Endothelial cell of umbilical vein (primary cell): ENCODE measurements around the gene TECPR2. TPM values are rescaled to one million over a fixed set of nuclear protein-coding genes. Genes with fewer than 3 reads are reported as not detected.

ENCODE experiments used
- BruUV-seq: library from RNA; stranded (reverse); fragments of 400-500 nt; replicated peaks from 2 replicates; lab custom pipeline; 2021; lab: Mats Ljungman, UMichigan
- CTCF ChIA-PET: fragments of 300-600, 350-600 bp; sonication (Branson Sonifier 250); formaldehyde crosslinking; loops from one replicate; lab custom pipeline; 2021; ENCODE audit warnings: antibody characterized with exemption, inconsistent platforms; lab: Charles Lee
- POLR2A ChIA-PET: fragments of 300-600, 350-600 bp; sonication (Branson Sonifier 250); formaldehyde crosslinking; loops from one replicate; lab custom pipeline; 2021; ENCODE audit warnings: antibody characterized with exemption, inconsistent platforms; lab: Charles Lee
- DNase-seq: peaks from one replicate; pipeline ENCODE4 v3.0.0-alpha.2; 2011; ENCODE audit warnings: low read depth, low spot score
- FAIRE-seq: peaks from 2 replicates; lab custom pipeline; 2011; peaks lifted over from hg19 to GRCh38; lab: Jason Lieb, UNC
- H2AFZ ChIP-seq: 2 replicates; pipeline ENCODE4 v1.6.0; 2012; ENCODE audit warnings: low read depth, low read length, control low read depth, inconsistent platforms
- H3K27ac ChIP-seq: 2 replicates; pipeline ENCODE4 v1.5.1; 2011; ENCODE audit warnings: low read depth, mild to moderate bottlenecking, control low read depth, low read length, moderate library complexity; ENCODE audit not compliant: insufficient read depth
- H3K27me3 ChIP-seq, 2 experiments: 2 replicates each; pipeline versions ENCODE4 v1.6.0 to v1.6.1; 2011; ENCODE audit warnings: low read length in 2 of 2, mixed read lengths in 1 of 2; ENCODE audit not compliant: control insufficient read depth in 2 of 2, insufficient read depth in 2 of 2
- H3K36me3 ChIP-seq, 2 experiments: 2 replicates in 1 of 2; 3 replicates in 1 of 2; pipeline ENCODE4 v1.5.1; 2011; ENCODE audit warnings: low read length in 2 of 2, mild to moderate bottlenecking in 1 of 2, moderate library complexity in 1 of 2; ENCODE audit not compliant: control insufficient read depth in 2 of 2, insufficient read depth in 2 of 2; ENCODE audit errors: extremely low read depth in 1 of 2
- H3K4me1 ChIP-seq: 3 replicates; pipeline ENCODE4 v1.5.1; 2011; ENCODE audit warnings: mild to moderate bottlenecking, low read length; ENCODE audit not compliant: control insufficient read depth, insufficient read depth; ENCODE audit errors: extremely low read depth
- H3K4me2 ChIP-seq: 2 replicates; pipeline ENCODE4 v1.6.1; 2011; ENCODE audit warnings: low read length, control low read depth, mixed read lengths; ENCODE audit not compliant: insufficient read depth
- H3K4me3 ChIP-seq, 3 experiments: fragments of 200-600 bp in 1 of 3; sonication (generic), shearing (Covaris generic) in 1 of 3; replicated peaks in 1 of 3; 2 replicates each; pipeline ENCODE4 v1.5.1; 2011 to 2016; ENCODE audit warnings: control low read depth in 3 of 3, low read length in 3 of 3, mild to moderate bottlenecking in 2 of 3, inconsistent platforms in 1 of 3, low read depth in 1 of 3, moderate library complexity in 1 of 3; ENCODE audit not compliant: insufficient read depth in 1 of 3
- H3K79me2 ChIP-seq: 2 replicates; pipeline ENCODE4 v1.6.0; 2012; ENCODE audit warnings: low read length, inconsistent platforms; ENCODE audit not compliant: control insufficient read depth, insufficient read depth
- H3K9ac ChIP-seq: replicated peaks from 2 replicates; pipeline ENCODE3; 2011; ENCODE audit warnings: low read length, control low read depth; ENCODE audit not compliant: insufficient read depth; ENCODE audit errors: extremely low read depth
- H3K9me1 ChIP-seq: replicated peaks from 3 replicates; pipeline ENCODE4 v1.6.0; 2011; ENCODE audit warnings: mild to moderate bottlenecking, low read length; ENCODE audit not compliant: control insufficient read depth, insufficient read depth; ENCODE audit errors: extremely low read depth
- H3K9me3 ChIP-seq: replicated peaks from 2 replicates; pipeline ENCODE4 v1.5.1; 2012; ENCODE audit warnings: low read length, inconsistent platforms; ENCODE audit not compliant: control insufficient read depth, insufficient read depth
- H4K20me1 ChIP-seq: replicated peaks from 2 replicates; pipeline ENCODE3; 2011; ENCODE audit warnings: mild to moderate bottlenecking, low read length; ENCODE audit not compliant: control insufficient read depth, insufficient read depth; ENCODE audit errors: extremely low read depth
- EZH2 ChIP-seq: IDR thresholded peaks from 2 replicates; pipeline ENCODE4 v1.6.1; 2012; ENCODE audit warnings: borderline replicate concordance, low read depth, mild to moderate bottlenecking, moderate library complexity, low read length, inconsistent platforms; ENCODE audit not compliant: severe bottlenecking
- FOS ChIP-seq: IDR thresholded peaks from 2 replicates; pipeline ENCODE4 v1.6.1; 2011; ENCODE audit warnings: mild to moderate bottlenecking, low read length, moderate library complexity, borderline replicate concordance; ENCODE audit not compliant: insufficient read depth
- GATA2 ChIP-seq: IDR thresholded peaks from 2 replicates; pipeline ENCODE4 v1.7.0; 2011; ENCODE audit warnings: low read depth, mild to moderate bottlenecking, moderate library complexity, mixed read lengths, low read length; ENCODE audit not compliant: insufficient read length, insufficient read depth
- JUN ChIP-seq: IDR thresholded peaks from 2 replicates; pipeline ENCODE4 v1.6.1; 2011; ENCODE audit warnings: borderline replicate concordance, low read depth; ENCODE audit not compliant: insufficient read length, insufficient read depth
- MYC ChIP-seq: IDR thresholded peaks from one replicate; pipeline ENCODE4 v1.6.1; 2011; ENCODE audit warnings: mild to moderate bottlenecking, low read depth, low read length
- POLR2A ChIP-seq: IDR thresholded peaks from 2 replicates; pipeline ENCODE4 v1.6.1; 2012; ENCODE audit warnings: low read depth, mild to moderate bottlenecking, control low read depth, low read length
- POLR2AphosphoS5 ChIP-seq: IDR thresholded peaks from 2 replicates; pipeline ENCODE4 v1.6.1; 2012; ENCODE audit warnings: low read depth, mild to moderate bottlenecking, control low read depth, low read length, moderate library complexity; ENCODE audit not compliant: insufficient read depth
- dilution Hi-C: fragments of 300-500 bp; cut with MboI; formaldehyde crosslinking; loops from one replicate; pipeline ENCODE4 v1.15.0; 2019; ENCODE audit warnings: low sequenced_read_pairs; ENCODE audit not compliant: extremely low pct_ligation_motif_present
- intact Hi-C: fragments of 100-400 bp; cut with micrococcal nuclease; formaldehyde crosslinking; loops from one replicate; pipeline ENCODE4 v1.10.0; 2022
- polyA plus RNA-seq, 4 experiments: library from polyadenylated mRNA; depleted of rRNA in 3 of 4; stranded (reverse) in 3 of 4; unstranded in 1 of 4; fragments of >200 nt; gene quantifications; 2 replicates each; pipeline versions ENCODE4 v1.2.1 to v1.2.3, GENCODE V29; 2011 to 2012; ENCODE audit warnings: missing spikeins in 1 of 4
- total RNA-seq: library from RNA; stranded (reverse); gene quantifications from 2 replicates; pipeline ENCODE4 v1.2.3, GENCODE V29; 2021
- TF ChIP-seq, protein P1 (sequence below): IDR thresholded peaks from 2 replicates; pipeline ENCODE4 v1.6.1; 2011; ENCODE audit not compliant: insufficient read depth, insufficient read length
- TF ChIP-seq, protein P2 (sequence below), 2 donors: IDR thresholded peaks; 1 replicate in 1 of 2; 2 replicates in 1 of 2; pipeline ENCODE4 v1.5.1; 2011; ENCODE audit warnings: low read length in 2 of 2, mild to moderate bottlenecking in 2 of 2, moderate library complexity in 2 of 2, control low read depth in 1 of 2, inconsistent platforms in 1 of 2, low read depth in 1 of 2; ENCODE audit not compliant: insufficient read depth in 1 of 2; ENCODE audit errors: extremely low read depth in 1 of 2

Gene TECPR2
- total and polyA plus RNA-seq, 2 donors (not counting 3 experiments of a cell fraction or from before 2014, with no cell fraction given), result 8.9 to 21.5 TPM

DNA sequence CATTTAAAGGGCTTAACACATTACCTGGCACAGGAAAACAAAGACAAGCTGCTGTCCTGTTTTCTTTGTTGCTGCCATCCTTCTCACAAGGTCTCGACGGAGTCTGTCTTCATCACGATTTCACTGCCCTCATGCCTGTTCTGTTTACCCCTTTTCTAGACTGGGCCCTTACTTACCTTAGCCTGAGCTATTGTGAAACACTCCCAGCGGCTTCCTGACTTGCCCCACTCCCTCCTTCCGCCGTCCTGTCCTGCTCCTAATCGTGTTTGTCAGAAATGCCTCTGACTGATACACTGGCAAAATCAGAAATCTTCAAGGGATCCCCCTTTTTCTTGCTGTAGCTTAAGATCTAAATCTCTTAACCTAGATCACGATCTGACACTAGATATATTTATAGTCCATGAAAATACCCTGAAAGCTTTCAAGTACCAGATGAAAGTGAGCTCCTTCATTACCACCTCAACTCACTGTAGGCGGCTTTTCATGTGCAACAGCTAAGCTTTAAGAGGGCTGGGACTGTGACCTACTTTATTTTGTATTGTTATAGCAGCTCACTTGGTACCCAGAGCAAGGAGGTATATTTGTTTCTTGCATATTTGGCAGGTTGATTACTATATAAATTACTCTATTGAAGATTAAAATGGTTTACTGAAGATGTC lies 32.1 kb downstream of the TECPR2 start:
- H3K27me3 ChIP-seq, result no peaks in the 10 kb centered on the region
- FAIRE-seq, result peak; percentile 38
- no peaks in the 10 kb centered on the region for H3K9me3 ChIP-seq
- H2AFZ ChIP-seq, result no peak overlapping the region
- no peak for DNase-seq
- dilution Hi-C loops, result no loop called here
- no peaks in the 10 kb centered on the region for H3K36me3 ChIP-seq
- no peaks in the 10 kb centered on the region for H4K20me1 ChIP-seq
- H3K4me3 ChIP-seq, result no peak overlapping the region
- H3K4me1 ChIP-seq, result peaks cover 10% of the 10 kb centered on the region
- no peaks in the 10 kb centered on the region for H3K9me1 ChIP-seq
- POLR2A ChIA-PET, result no interaction called here
- H3K4me2 ChIP-seq, result no peak overlapping the region
- CTCF ChIA-PET, result interaction anchor here (0.7 to 2.1 kb wide), 3 partner anchors 14 to 300 kb away, joined by 3 to 5 read pairs (median 3); no protein-coding TSS in a partner anchor
- H3K9ac ChIP-seq, result no peak overlapping the region
- no TSS peak for BruUV-seq
- intact Hi-C loops, result no loop called here
- TF ChIP-seq, protein P1, sequence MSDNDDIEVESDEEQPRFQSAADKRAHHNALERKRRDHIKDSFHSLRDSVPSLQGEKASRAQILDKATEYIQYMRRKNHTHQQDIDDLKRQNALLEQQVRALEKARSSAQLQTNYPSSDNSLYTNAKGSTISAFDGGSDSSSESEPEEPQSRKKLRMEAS, result no peak
- TF ChIP-seq POLR2A, result no peak
- TF ChIP-seq POLR2AphosphoS5, result no peak
- no peak for TF ChIP-seq GATA2
- no peak for TF ChIP-seq EZH2
- no peak for TF ChIP-seq FOS
- H3K27ac ChIP-seq, result no peak overlapping the region
- no peaks in the 10 kb centered on the region for H3K79me2 ChIP-seq

DNA sequence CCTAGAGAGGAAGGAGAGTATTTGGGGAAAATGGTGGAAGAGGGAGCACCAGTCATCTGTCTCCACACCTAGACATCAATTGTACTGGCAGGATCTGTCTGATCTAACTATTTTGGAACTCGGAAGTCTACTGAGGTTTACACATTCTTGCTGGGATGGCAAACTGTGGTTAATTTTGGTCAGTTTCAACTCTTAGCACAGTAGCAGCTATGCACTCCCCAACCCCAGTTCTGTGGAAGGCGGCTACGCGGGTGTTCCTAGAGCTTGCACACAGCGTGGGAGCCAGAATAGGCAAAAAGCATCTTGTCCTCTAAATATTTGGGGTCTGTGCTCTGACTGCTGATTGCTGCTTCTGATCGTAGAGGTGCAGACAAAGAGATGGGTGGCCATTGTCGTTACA lies 33.8 kb downstream of the TECPR2 start:
- intact Hi-C loops, result no loop called here
- DNase-seq, result no peak
- H3K4me1 ChIP-seq, result no peaks in the 10 kb centered on the region
- no peaks in the 10 kb centered on the region for H4K20me1 ChIP-seq
- H3K79me2 ChIP-seq, result no peaks in the 10 kb centered on the region
- dilution Hi-C loops, result no loop called here
- CTCF ChIA-PET, result interaction anchor here (2.1 kb wide), 1 partner anchor 12 kb away, joined by 5 read pairs; no protein-coding TSS in a partner anchor
- no peak overlapping the region for H3K4me3 ChIP-seq
- no peak overlapping the region for H2AFZ ChIP-seq
- no peak overlapping the region for H3K27ac ChIP-seq
- no peaks in the 10 kb centered on the region for H3K9me3 ChIP-seq
- no TSS peak for BruUV-seq
- H3K4me2 ChIP-seq, result no peak overlapping the region
- no peaks in the 10 kb centered on the region for H3K9me1 ChIP-seq
- POLR2A ChIA-PET, result no interaction called here
- FAIRE-seq, result no peak
- no peaks in the 10 kb centered on the region for H3K36me3 ChIP-seq
- no peaks in the 10 kb centered on the region for H3K27me3 ChIP-seq
- H3K9ac ChIP-seq, result no peak overlapping the region
- TF ChIP-seq MYC (no peak), FOS (no peak), POLR2A (no peak), JUN (no peak)
- TF ChIP-seq, protein P2, sequence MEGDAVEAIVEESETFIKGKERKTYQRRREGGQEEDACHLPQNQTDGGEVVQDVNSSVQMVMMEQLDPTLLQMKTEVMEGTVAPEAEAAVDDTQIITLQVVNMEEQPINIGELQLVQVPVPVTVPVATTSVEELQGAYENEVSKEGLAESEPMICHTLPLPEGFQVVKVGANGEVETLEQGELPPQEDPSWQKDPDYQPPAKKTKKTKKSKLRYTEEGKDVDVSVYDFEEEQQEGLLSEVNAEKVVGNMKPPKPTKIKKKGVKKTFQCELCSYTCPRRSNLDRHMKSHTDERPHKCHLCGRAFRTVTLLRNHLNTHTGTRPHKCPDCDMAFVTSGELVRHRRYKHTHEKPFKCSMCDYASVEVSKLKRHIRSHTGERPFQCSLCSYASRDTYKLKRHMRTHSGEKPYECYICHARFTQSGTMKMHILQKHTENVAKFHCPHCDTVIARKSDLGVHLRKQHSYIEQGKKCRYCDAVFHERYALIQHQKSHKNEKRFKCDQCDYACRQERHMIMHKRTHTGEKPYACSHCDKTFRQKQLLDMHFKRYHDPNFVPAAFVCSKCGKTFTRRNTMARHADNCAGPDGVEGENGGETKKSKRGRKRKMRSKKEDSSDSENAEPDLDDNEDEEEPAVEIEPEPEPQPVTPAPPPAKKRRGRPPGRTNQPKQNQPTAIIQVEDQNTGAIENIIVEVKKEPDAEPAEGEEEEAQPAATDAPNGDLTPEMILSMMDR (IDR thresholded peaks at IDR 0.05; ENCODE audit: extremely low read depth in 1 of 2, insufficient read depth in 1 of 2, low read depth in 1 of 2, low read length in 2 of 2), result no peak
- TF ChIP-seq, protein P1, result no peak
